Fibroblast of villous mesenchyme (primary cell): ENCODE measurements around the gene ALK. TPM values are rescaled to one million over a fixed set of nuclear protein-coding genes. Genes with fewer than 3 reads are reported as not detected.

Experiments
- DNase-seq: peaks from one replicate; pipeline ENCODE4 v3.0.0-alpha.2; 2010; ENCODE audit warnings: low read depth
- H3K4me3 ChIP-seq: 2 replicates; pipeline ENCODE4 v1.5.1; 2011; ENCODE audit warnings: low read depth, mild to moderate bottlenecking, low read length
- CTCF ChIP-seq: IDR thresholded peaks from 2 replicates; pipeline ENCODE4 v1.5.1; 2012; ENCODE audit warnings: low read depth, mild to moderate bottlenecking, low read length; ENCODE audit not compliant: insufficient read depth
- total RNA-seq: library from RNA; depleted of rRNA; stranded (reverse); fragments of >200 nt; gene quantifications from 2 replicates; pipeline ENCODE4 v1.2.3, GENCODE V29; 2012

The ALK gene
- total RNA-seq, 1 donor = not detected

DNA sequence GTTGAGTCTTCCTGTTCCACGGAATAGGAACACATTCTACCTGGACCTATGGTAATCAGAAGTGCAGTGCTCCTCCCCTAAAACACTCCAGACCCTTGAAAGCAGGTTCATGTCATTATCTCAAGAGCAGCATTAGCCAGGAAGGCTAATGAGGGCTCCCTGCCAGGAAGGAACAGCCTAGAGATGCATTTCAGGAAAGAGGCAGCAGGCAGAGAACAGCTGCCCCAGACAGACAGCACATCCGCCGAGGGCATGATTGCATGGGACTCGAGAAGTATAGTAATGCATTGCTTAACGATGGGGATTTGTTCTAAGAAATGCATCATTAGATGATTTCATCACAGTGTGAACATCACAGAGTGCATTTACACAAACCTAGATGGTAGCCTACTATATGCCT lies 171.5 kb downstream of the ALK start:
- TF ChIP-seq CTCF = no peak
- no peak overlapping the region for H3K4me3 ChIP-seq
- no peak for DNase-seq

GRCh38 chr2:29749041-29749440 lies 172.3 kb downstream of the ALK start:
- no peak overlapping the region for H3K4me3 ChIP-seq
- no peak for TF ChIP-seq CTCF
- DNase-seq = no peak

DNA sequence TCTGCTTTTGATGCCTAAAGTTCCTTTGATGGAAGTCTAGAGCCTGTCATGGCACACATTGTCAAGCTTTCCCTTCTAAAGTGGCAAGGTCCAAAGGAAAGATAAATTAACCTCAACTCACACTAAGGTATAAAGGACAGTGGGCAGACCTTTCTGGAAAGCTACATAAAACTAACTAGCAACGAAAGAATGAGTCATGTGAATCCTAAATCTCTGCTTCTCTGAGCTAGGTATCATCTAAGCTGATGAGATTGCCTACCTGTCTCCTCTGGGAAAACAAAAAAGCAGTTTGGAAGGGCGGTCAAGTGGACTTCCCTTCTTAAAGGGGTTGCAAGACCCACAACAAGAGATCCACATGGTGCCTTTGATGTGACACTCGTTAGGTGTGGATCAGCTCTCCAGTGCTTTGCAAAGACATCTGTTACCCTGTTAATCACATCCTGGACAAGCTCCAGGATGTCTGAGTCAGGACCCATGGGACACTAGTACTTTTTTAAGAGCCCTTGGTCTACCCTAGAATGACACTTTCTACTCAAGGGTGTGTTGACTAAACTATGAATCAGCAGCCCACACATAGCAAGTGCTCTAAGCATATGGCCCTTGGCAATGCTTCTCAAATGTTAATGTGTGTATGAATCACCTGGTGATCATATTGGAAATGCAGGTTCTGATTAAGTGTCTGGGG lies 173.5 kb downstream of the ALK start:
- no peak overlapping the region for H3K4me3 ChIP-seq
- TF ChIP-seq CTCF = no peak
- DNase-seq = peak; percentile 41

DNA sequence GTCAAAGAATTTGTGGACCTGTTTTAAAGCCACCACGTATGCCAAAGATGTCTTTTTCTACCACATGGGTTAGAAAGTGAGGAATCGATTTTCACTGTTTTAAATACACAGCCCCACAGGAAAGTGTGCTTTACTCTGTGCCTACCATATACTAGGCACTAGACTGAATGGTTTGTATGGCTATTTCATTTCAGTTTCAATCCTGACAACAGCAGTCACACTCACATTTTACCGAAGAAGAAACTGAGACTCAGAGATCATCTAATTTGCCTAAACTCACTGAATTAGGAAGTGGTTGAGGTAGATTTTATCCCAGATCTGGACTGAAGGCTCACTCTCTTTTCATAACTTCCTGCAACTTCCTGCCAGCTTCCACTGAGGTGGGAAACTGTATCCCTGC lies 176.4 kb downstream of the ALK start:
- no peak for TF ChIP-seq CTCF
- no peak for DNase-seq
- H3K4me3 ChIP-seq = no peak overlapping the region

DNA sequence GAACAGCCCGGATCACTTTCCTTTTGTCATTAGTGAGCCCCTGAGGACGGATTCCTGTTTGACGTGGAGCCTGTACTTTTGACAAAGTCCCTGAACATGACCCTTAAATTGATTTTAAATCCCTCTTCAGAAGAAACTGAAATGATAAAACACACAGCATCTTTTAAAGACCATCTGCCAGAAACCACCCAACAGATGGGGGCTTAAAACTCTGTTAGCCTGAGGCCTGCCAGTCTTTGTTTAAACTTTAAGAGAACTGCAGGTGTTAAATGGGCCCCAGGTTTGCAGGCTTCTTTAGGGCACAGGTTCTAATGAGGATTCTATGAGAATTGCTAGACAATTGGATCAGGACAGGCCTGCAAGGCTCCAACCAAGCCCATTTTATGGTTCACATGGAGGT lies 177.9 kb downstream of the ALK start:
- TF ChIP-seq CTCF = no peak
- no peak for DNase-seq
- no peak overlapping the region for H3K4me3 ChIP-seq

- no peak for DNase-seq
- H3K4me3 ChIP-seq = no peak overlapping the region
- TF ChIP-seq CTCF = no peak
Observed at GRCh38 chr2:29742656-29743055, 178.7 kb downstream of the ALK start.

DNA sequence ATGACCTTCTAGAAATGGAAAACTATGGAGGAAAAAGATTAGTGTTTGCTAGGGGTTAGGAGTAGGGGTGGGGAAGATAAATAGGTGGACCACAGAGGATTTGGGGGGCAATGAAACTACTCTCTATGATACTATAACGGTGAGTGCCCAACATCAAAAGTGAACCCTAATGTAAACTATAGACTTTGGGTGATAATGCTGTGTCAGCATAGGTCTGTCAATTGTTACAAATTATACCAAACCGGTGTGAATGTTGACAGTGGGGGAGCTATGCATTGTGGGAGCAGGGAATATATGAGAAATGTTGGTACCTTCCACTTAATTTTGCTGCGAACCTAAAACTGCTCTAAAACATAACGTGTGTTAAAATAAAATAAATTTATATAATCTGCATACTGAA lies 180.3 kb downstream of the ALK start:
- no peak for DNase-seq
- TF ChIP-seq CTCF = no peak
- no peak overlapping the region for H3K4me3 ChIP-seq
